Subcutaneous adipose tissue (tissue), 4 donors: ENCODE measurements around the gene TMTC1. TPM values are rescaled to one million over a fixed set of nuclear protein-coding genes. Genes with fewer than 3 reads are reported as not detected.

Source experiments
- total RNA-seq, 4 donors: library from RNA; depleted of rRNA; stranded (reverse); fragments of >200 nt; gene quantifications; one replicate each; pipeline ENCODE4 v1.1.0, GENCODE V29; 2016
- TF ChIP-seq, protein P1 (sequence below): fragments of 450-650 bp; IDR thresholded peaks from one replicate; pipeline ENCODE4 v1.5.1; 2016; ENCODE audit warnings: low read depth, mild to moderate bottlenecking, control low read depth, antibody characterized with exemption, moderate library complexity

The TMTC1 gene
- total RNA-seq, 4 donors from 2014 or later = 45.4 to 153 (median 85.2) TPM

DNA sequence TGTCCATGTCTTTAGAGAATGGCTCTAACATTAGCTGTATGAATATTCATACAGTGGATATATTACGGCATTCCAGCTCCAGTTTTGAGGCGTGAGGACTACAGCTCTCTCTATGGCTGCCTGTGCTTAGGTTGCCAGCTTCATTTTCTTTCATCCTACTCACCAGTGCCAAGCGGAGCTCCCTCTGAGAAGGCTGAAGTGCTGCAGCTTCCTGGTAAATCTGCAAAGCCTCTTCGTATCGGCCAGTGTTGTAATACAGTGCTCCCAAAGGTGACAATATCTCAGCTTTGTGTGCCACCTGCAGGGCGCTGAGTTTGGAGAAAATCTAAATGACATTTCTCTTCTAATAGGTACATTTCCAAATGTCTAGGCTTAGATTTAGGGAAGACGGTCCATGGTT is 266.5 kb downstream of the TMTC1 start:
- TF ChIP-seq, protein P1, sequence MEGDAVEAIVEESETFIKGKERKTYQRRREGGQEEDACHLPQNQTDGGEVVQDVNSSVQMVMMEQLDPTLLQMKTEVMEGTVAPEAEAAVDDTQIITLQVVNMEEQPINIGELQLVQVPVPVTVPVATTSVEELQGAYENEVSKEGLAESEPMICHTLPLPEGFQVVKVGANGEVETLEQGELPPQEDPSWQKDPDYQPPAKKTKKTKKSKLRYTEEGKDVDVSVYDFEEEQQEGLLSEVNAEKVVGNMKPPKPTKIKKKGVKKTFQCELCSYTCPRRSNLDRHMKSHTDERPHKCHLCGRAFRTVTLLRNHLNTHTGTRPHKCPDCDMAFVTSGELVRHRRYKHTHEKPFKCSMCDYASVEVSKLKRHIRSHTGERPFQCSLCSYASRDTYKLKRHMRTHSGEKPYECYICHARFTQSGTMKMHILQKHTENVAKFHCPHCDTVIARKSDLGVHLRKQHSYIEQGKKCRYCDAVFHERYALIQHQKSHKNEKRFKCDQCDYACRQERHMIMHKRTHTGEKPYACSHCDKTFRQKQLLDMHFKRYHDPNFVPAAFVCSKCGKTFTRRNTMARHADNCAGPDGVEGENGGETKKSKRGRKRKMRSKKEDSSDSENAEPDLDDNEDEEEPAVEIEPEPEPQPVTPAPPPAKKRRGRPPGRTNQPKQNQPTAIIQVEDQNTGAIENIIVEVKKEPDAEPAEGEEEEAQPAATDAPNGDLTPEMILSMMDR = no peak

DNA sequence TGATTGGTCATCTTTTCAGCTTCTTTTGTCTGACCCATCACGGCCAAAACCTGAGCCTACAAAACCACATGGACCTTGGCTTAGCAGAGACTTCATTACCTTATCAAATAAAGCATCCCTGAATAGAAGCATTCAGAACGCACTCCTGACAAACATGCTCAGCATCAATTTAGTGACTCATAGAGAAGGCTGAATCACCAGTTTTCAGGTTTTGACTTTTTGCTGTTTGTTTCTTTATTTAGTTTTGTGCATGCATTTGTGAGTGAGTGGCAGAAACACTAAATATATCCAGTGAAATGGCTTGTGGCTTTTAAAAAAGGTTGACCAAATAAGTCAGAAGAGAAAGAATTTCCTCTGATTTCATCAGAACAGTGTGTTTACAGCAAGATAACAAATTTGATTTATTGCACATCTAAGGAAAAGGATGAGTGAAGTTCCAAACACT is 267.3 kb downstream of the TMTC1 start:
- TF ChIP-seq, protein P1 = no peak

DNA sequence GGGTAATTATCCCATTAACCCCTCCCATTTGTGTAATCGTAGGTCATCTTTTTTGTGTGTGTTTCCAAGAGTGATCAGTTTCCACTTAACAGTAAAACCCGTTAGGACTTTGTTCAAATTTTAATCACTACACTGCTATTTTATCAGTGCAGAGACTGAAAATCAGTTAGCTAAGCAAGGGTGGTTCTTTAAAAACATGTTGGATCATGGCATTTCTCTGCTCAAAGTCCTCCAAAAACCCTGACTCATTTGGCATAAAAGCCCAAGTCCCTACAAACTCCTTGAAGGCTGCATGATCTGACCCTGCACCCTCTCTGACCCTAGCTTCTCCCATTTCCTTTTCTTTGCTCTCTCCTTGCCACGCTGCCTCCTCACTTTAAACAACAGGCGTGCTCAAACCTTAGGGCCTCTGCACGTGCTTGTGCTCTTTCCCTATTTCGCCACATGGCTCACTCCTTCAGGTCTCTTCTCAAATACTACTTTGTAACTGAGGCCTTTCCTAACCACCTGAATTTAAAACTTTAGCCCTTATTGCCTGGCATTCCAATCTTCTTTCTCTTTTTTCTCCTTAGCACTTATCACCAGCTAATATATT is 273.1 kb downstream of the TMTC1 start:
- TF ChIP-seq, protein P1 = no peak

DNA sequence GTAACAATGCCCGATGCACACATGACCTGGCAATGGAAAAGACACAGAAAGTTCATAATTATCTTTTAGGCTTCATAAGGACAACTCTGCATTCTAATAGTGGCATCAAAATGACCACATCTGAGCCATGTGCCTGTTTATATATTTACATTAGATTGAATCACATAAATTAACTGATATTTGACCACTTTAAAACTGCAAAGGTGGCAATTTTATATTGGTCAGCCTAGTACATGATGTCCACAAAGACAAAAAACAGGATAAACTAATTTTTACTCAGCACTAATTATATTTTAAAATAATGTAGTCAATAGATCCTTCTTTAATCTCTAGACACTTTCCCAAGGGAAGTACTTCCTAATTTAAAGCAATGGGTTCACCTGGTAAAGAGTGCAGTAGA is 274.2 kb downstream of the TMTC1 start:
- TF ChIP-seq, protein P1 = no peak

DNA sequence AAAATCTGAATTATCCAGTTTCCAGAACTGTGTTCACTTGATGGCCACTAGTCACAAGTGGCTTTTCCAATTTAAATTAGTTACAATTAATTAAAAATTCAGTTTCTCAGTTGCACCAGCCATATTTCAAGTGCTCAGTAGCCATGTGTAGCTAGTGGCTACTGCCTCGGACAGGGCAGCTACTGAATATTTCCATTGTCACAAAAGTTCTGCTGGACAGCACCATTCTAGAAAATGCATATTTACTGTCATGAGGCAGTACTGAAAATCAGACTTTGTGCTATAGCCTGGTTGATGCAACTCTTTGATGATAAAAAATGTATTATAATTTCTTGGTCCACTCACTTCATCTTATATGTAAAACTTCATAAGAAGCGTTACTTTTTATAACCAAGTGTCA is 274.8 kb downstream of the TMTC1 start:
- TF ChIP-seq, protein P1 = no peak

DNA sequence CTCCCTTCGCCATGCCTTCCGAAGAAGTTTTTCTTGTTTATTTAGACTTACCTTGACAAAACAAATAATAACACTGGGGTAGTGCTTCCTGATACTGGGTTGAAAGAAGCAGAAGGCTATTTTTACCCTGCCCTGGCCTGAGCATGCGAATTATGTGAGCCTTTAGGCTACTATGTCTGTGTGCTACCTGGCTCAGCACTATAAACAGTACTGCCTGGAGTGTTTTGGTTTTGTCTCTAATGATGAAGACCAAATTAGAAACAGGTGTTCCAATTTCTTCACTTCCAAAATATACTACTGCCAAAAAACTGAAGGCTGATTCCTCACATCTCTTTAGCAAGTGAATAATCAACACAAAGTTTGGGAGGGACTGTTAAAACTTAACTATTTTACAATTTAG is 278.6 kb downstream of the TMTC1 start:
- TF ChIP-seq, protein P1 = no peak

DNA sequence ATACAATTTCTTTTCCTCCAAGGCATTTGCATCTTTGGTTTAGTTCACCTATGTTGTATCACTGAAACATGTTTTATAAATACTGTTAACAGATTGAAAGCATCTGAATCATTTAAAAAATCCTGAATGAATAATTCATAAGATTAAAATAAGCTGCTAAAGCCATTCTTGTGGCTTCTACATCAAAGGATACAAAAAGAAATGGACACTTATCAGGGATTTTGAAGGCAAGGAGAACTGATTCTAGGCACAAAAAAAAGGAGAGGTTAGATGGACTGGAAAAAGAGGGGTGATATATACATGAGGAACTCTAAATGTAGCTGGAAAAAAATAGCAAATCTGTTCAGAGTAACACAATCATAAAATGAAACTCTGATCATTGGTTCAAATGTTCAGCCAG is 280.5 kb downstream of the TMTC1 start:
- TF ChIP-seq, protein P1 = no peak
